NOMO-1 treated with dmso at 0.1 percent for 144 hours (cell line): ENCODE results near the gene CSMD2.

Experiments
- DNase-seq: peaks from one replicate; lab custom pipeline; 2025; ENCODE audit not compliant: unreplicated experiment; lab: John Stamatoyannopoulos, UW

Gene CSMD2

DNA sequence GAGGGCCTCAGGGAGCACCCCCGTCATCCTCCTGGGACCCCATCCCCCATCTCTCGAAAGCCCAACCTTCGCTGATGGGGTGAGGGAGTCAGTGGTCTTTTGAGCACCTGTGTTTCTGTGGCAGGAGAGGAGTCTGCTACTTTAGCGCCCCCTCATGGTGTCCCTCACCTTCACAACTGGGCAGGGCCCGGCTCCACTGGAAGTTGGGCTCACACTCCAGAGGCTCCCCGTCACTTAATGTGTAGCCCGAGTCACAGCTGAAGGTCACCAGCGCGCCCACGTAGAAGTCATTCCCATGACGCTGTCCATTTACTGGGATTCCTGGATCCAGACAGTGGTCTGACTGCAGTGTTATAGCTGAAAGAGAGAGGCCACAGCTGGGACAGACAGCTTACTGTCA, 440.7 kb downstream of the CSMD2 start:
- no peak for DNase-seq

DNA sequence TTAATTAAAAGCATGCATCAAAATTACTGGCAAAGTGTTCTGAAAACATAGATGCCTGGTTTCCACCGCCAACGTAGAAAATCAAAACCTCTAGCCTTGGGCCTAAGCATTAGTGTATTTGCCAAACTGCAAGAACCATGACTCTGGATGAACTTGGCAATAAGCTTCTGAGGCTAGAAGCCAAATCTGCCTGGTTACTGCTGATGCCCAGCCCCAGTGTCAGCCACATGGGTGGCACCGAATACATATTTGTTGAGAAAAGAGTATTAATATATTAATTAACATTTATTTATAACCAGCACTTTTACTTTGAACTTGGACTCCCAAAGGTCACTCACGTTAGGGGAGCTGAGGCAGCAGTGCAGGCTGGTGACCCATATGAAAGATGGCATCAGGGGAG, 441.8 kb downstream of the CSMD2 start:
- DNase-seq = no peak

DNA sequence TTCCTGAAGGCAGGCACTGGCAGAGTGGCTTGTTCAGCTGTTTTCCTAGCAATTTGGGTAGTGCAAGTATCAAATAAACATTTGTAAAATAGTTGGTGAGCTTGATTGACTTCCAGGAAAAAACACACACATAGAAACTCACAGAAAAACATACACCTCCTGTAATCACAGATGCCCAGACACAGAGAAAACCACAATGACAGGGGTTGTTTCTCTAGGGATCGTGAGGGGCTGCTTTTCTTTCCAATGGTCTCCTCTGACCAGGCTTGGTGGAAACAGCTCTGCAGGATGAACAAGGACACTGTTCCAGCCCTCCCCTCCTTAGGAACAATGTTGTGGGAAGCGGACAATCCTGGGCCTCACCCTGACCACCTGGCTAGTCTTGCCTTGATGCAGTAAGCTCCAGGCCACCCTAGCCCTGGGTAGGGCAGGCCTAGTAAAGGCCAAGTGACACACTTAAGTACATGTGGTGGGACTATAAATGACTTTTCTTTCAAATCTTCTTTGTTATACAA, 443.7 kb downstream of the CSMD2 start:
- no peak for DNase-seq

DNA sequence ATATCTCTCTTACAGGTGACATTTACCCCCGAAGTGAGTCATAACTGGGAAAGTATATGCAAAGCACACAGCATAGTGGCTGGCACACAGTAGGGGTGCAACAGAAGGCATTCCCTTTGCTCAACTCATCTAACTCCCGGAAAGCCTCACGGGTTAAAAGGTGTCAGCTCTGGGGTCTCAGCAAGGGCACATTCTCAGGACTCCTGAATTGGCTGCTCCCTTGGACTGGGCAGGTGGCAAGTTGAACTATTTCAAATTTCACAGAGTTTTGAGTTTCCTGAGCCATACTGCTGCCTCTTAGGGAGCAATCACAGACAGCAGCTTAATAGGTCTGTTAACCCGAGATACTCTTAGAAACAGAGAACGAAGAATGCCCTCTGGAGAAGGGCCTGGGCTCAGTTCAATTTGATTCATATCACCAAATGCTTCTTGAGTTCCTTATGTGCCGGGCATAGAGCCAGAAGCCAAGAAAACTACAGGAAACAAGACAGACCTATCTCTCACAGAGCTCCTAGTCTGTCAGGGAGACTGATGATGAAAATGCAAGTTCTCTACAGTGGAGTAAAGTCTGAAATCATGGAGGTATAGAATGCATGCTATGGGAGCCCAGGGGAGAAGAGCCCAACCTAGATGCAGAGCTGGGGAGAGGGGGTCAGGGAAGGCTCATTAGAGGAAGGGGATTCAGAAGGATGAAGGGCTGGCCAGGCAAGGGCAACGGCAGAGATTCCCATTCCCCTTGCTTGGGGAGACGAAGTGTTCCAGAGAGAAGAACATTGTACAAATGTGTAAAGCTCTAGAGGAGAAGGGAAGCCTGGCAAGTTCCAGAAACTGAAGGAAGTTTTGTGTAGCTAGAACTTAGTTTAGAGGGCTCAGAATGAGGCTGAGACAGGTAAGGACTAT, 445.0 kb downstream of the CSMD2 start:
- DNase-seq = no peak

DNA sequence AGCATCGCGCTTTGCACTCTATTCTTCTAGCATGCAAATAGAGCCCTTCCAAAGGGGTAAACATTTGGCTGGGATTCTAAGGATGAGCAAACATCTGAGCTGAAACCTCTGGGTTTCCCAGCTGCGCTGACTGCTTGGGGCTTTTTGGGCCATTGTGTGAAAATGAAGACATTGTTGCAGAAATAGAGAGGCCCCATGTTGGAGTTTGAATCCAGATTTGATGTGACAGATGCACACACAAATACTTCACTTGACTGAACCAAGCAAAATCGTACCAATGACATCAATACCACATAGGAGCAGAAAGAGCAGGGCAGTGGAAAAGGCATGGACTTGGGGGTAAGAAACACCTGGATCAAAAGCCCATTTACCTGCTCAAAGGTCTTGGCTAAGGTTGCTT, 445.7 kb downstream of the CSMD2 start:
- no peak for DNase-seq

DNA sequence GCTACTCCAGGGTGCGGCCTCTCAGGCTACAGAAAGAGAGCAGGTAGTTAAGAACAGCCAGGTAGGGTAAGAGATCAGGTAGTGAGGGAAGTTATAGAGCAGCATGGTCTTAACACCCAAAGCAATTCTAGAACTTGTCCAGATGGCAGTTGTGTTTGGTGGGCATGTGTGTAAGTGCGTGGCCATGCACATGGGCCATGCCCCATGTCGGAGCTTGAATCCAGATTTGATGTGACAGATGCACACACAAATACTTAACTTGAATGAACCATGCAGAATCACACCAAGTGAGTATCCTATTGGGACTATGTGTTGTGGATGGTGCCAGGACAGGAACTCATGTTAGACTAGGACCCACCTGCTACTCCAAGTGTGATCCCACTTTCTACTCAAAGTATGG, 446.8 kb downstream of the CSMD2 start:
- DNase-seq = no peak

DNA sequence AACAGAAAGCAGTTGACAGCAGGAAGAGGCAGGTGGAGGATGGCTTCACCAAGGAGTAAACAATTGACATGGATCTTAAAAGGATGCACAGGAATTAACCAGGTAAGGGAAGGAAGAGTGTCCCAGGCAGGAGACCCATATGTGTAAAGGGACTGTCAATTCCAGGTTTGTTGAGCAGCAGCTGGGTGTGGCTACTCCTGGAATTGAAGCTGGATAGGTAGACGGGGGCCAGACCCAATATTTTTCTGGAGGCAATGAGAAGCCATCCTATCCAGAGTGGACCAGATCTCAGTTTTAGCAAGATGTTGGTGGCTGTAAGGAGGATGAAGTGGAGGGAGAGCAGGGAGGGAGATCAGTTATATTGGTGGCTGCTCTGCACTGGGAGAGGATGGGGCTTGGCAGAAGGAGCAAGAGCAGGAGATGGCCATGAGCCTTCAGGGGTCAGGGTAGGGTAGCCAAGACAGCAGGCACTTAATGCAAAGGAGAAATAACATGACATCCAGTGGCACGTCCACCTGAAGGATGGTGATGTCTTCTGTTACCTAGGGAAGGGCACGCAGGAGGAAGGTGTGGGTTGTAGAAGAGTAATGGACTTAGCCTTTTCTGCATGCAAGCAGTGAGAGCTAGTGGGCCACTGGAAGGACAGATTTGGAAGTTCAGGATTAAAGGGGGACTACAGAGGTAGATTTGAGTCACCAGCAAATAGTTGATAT, 447.9 kb downstream of the CSMD2 start:
- DNase-seq = no peak

DNA sequence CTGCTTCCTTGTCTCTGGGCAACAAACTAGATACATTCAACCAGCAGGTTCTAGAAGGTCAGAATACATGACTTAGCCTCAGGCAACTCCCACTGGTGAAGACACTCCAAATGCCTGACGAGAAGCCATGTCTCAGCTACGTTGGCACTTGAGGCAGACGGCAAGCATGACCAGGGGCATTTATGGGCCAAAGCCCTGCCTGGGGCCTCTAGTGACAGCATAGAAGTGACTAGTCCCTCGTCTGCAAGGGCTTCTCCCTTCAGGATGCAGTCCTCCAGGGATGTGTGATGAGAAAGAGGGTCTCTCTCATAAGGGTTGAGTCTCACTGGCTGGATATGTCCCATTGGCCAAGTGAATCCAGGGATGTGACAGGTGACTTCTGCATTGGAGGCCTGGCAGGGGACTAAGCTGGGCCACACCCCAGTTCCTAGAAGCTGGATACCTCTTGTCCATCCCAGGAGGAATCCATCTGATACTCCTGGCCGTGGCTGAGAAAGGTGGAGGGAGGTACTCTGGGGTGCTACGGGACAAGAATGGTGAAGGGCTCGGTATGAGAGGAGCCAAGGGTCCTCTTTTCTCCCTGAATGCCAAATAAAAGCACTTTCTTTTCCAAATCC, 449.7 kb downstream of the CSMD2 start:
- DNase-seq = no peak

DNA sequence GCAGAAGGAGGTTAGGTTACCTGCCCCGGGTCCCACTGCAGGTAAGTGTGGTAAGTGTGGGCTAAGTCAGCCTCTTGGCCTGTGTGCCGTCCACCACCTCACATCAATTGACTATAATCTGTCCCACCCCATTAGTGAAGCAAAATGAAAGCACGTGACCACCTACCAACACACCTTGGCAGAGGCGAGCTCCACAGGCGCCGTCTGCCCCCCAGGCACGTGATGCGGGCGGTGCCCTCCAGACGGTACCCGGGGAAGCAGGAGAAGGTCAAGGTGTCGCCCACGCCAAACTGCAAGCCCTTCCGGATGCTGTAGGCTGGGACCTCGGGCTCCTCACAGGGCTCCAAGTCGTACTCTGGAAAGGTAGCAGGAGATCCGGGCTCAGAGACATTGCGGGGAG, 450.6 kb downstream of the CSMD2 start:
- no peak for DNase-seq

DNA sequence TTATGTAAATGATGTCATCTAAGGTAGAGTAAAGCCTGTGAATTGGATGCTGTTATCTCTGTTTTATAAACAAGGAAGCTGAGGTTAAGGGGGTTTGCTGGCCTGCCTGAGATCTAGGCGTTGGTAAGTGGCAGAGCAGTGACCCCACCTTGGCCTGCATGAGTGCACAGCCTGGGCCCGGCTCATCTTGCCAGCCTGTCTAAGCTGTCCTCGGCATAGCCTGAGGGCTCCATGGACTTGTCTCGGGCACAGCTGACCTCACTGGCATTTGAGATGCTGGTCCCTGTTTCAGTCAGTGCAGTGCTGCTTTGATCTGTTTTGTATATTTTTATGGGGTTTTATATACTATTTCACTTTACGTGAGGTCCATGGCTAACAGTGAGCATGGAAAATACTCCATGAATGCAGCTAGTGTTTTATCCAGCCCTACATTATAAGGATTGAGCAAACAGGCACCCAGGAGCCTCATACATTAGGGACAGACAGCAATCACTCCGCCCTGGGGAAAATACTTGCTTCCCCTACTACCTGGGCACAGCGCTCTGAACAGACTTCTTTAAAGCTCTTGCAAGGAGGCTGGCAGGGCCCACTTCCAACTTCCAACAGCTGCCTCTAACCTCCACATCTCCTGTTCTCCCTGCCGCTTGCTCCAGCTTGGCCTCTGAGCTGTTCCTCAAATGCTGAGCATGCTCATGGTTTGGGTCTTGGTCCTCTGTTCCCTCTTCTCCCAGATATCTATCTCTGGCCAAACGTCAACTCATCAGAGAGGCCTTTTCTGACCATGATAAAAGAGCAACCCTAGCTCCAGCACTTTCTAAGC, 451.8 kb downstream of the CSMD2 start:
- no peak for DNase-seq

DNA sequence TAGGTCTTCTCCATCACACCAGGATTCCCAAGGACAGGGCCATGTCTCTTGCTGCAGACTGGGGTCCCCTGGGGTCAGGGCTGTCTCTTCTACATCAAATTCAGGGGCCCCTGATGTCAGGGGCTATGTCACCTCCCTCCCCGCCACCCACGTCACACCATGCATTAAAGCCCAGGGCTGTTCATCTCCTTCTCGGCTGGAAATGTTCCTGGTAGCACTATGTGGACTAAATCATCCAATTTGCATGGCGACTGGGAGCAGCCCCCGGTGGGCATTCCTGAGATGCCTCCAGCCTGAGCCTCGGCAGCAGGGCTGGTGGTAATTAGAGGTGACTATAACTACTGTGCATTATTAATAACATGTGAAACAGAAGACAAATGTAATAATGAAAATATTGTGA, 452.8 kb downstream of the CSMD2 start:
- DNase-seq = no peak

DNA sequence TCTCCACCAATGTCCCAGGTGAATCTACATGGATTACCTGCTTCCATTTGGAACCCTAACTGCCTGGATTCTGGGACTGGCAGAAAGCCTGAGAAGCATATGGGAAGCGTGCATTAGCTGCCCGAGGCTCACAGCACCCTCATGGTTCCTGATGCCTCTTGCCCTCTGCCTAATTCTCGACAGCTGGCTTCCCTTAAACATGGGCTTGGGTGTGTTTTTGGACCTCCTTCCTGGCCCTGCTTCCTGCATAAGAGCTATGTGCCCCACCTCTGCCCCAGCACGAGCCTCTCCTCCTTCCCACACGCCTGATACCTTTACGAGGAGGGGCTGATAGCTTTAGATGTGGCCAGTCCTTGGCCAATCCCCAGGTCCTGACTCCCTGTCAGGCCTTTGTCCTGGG, 453.5 kb downstream of the CSMD2 start:
- DNase-seq = no peak

DNA sequence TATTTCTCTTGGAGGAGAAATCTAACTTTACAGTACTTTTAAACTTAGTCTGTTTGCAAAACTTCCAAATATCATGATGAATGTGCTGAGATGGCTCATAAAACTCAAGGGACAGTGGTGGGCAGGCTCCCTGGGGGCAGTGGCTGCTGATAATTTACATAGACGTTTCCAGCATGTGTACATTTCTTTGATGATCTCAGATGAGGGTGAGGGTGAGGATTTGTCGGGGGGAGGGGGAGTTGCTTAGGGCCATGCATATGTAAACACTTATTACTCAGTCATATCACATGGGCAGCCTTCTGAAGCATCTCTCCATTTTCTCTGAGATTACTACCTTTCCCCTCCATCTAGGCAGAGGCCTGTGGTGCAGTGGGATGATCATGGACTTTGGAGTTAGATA, 454.1 kb downstream of the CSMD2 start:
- DNase-seq = no peak

DNA sequence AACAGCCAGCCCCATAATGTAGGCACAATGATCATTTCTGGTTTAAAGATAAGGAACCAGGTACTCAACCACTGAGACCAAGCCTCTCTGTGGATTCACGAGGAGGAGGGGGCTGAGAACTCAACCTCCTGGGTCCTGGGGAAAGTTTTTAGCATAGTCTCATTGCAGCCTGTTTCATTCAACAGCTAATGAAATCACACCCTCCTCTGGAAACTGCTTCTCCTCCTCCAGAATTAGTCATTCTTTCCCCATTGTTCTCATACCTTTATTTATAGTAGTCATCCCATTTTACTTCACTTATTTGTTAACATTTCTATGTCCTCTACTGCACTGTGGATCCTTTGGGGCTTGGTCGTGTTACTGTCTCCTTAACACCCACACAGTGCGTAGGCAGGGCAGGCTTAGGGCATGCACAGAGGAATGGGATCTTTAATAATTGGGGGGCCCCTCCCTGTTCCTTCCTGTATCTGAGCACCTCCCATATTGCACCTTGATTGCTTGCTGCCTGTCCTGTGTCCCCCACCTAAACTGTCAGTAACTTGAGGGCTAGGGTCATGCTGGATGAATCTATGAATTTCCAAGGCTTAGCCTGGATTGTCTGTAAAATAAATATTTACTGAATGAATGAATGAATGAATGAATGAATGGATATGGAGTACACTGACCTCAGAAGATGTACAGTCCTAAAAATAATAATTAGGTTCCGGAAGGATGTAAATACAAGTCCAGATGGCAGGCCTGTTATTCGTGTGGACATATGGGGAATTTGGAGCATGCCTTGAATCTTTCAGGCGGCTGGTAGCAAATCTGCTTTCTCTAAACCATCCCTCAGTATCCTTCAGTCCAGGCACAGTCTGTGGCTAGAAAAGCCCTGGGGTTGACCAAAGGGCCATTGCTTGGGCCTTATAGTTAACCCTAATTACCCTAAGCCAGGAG, 455.0 kb downstream of the CSMD2 start:
- no peak for DNase-seq

DNA sequence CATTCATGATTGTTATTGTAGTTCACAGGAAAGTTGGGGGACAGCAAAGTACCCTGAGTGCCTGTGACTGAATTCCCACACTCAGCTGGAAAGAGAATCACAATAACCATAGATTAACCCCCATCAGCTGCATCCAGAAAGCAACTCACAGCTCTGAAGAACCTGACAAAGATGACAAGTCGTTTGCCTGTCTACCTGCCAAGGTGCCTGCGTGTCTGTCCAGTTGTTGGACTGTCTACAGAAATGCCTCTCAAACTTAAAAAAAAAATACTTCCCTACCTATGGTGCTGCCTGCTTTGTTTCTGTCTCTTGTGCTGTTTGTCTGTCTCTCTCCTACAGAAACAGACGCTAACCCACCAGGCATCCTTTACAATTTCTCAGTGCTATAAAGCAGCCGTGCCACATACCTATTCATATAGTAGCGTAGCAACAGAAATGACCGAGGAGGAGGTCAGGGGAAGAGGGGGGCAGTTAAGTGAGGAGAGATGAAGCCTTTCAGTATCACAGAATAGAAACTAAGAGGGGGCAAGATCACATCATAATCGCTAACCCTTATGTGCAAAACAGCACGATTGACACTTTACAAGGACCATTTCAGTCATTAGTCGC, 455.8 kb downstream of the CSMD2 start:
- DNase-seq = no peak

DNA sequence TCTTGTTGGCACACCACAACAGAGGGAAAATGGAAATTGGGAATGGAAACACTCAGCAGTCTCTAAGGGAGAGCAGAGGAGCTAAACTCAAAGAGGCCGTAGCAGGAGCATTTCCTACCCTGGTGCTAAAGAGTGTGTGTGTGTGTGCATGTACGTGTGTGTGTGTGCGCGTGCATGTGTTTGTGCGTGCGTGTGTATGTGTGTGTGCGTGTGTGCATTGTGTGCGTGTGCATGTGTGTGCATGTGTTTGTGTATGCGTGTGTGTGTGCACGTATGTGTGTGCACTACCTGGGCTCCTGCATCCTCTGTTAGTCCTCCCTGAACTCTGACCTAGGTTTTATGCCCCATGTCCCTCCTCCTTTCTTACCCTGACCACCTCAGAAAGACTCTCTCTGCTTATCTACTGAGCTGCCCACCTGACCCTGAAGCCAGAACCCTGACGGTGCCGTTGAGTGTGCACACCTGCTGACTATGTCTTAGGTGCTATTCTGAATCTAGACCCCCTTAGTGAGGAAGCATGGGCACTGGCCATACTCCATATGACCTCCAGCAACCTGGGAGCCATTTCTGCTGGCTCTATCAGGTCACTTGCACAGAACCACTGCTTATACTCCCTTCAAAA, 458.3 kb downstream of the CSMD2 start:
- no peak for DNase-seq

DNA sequence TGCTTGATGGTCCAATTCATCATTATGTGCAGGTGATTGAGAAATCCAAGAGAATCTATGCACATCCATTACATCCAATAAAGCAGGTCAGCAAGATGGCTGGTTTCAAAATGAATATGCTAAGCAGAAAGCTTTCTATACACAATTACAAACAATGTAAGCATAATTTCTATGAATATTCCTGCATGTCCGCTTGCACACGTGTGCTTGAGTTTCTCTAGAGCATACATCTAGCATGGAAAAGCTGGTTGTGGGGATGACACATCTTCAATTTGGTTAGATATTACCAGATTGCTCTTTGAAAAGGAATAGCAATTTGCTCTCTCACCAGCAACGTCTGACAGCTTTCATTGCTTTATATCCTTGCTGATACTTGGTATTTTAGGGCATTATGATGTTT, 461.6 kb downstream of the CSMD2 start:
- DNase-seq = no peak

DNA sequence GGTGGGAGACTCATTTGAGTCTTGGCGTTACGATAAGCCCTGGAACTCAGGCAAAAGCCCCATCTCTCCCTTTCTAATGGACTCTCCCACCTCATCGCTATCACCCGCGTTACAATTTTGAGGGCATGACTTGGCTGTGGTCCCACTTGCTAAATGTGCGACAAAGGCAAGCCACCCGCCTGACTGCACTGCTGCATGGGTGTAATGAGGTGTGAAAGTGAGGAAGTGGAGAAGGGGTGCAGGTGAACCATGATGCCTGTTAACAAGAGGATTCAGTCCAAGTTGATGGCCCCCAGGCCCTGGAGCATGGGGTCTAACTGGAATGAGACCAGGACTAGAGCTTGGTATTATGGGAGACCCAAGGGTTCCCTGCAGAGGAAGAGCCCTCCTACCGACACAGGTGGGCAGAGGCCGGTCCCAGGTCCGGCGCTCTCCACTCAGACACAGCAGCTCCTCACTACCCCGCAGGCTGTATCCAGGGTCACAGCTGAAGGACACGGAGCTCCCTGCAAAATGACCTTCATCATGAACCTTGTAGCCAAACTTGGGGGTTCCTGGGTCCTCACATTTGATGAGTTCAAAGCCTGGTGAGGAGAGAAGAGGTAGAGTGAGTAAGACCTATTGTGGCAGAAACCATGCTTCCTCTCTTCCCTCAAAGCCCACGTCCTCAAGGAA, 466.5 kb downstream of the CSMD2 start:
- no peak for DNase-seq

DNA sequence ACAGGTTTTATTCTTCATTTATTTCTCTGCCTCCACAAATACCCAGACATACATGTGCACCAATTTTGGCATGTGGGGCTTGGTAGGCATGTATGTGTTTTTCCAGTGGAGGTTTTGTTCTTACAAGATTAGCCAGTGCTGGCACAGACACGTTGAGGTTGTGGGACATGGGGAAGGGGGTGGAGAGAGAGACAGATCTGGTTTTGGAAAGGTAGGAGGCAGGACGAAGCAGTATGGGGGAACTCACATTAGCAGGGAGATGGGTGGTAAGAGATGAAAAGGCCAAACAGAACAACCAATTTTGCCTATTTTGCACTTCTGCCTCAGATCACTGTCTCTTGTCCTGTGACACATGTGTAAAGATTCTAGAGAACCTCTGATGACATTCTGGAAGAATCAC, 467.2 kb downstream of the CSMD2 start:
- DNase-seq = no peak
